GM19328 (cell line): ENCODE measurements around the gene UBXN1.
"Not testable (repeated sequence)": the region's sequence is repeated elsewhere in the genome, so short reads cannot be mapped to it uniquely, and the experiment has no call there.

Source experiments
- ATAC-seq: cut with Tn5 transposase; IDR thresholded peaks from one replicate; pipeline ENCODE4 v1.9.1; 2021; ENCODE audit warnings: mild to moderate bottlenecking, moderate library complexity; ENCODE audit not compliant: unreplicated experiment

Gene UBXN1

GRCh38 chr11:62673196-62673525, 5.7 kb downstream of the UBXN1 start:
- ATAC-seq: no peak

- ATAC-seq: peak; percentile 68
These were observed 7.1 kb downstream of the UBXN1 start, which contains the start of the genes LBHD1 and UQCC3 for GRCh38 chr11:62671608-62672389. TSS of gene LBHD1 (minus strand) at chr11:62672267. CDS start at chr11:62670031, 2,236 bp downstream. TSS of gene UQCC3 (plus strand) at chr11:62671673. CDS start at chr11:62671746, 73 bp downstream.

- ATAC-seq: peak; percentile 6
These were observed 7.7 kb downstream of the UBXN1 start for GRCh38 chr11:62671236-62671607.

GRCh38 chr11:62669420-62670161, 9.3 kb downstream of the UBXN1 start:
- no peak for ATAC-seq

GRCh38 chr11:62667460-62667859, 11.4 kb downstream of the UBXN1 start:
- no peak for ATAC-seq

GRCh38 chr11:62666259-62666926, 12.5 kb downstream of the UBXN1 start:
- no peak for ATAC-seq

GRCh38 chr11:62665599-62666258, 13.1 kb downstream of the UBXN1 start:
- no peak for ATAC-seq

GRCh38 chr11:62665075-62665598, 13.7 kb downstream of the UBXN1 start, which contains the start of the genes C11orf98 and CSKMT:
TSS of gene C11orf98 (minus strand) at chr11:62665210. CDS start at chr11:62665169, 41 bp downstream.
TSS of gene CSKMT (plus strand) at chr11:62665312. CDS start at chr11:62665880, 568 bp downstream.
- peak; percentile 87 for ATAC-seq

- ATAC-seq: peak; percentile 33
These were observed 14.3 kb downstream of the UBXN1 start for GRCh38 chr11:62664405-62665074.

GRCh38 chr11:62656796-62657429, 22.0 kb downstream of the UBXN1 start:
- ATAC-seq: no peak

- ATAC-seq: no peak
These were observed 24.6 kb downstream of the UBXN1 start for GRCh38 chr11:62654297-62654696.

- ATAC-seq: no peak
These were observed 26.5 kb downstream of the UBXN1 start for GRCh38 chr11:62652161-62653006.

GRCh38 chr11:62650283-62650682, 28.6 kb downstream of the UBXN1 start:
- ATAC-seq: not testable (repeated sequence)

- no peak for ATAC-seq
These were observed 29.4 kb downstream of the UBXN1 start for GRCh38 chr11:62649486-62649885.

GRCh38 chr11:62648967-62649364, 29.9 kb downstream of the UBXN1 start:
- no peak for ATAC-seq

GRCh38 chr11:62648185-62648966, 30.5 kb downstream of the UBXN1 start:
- no peak for ATAC-seq

GRCh38 chr11:62647609-62648005, 31.3 kb downstream of the UBXN1 start:
- ATAC-seq: no peak
